ENCODE data around the gene ISX.

DNA sequence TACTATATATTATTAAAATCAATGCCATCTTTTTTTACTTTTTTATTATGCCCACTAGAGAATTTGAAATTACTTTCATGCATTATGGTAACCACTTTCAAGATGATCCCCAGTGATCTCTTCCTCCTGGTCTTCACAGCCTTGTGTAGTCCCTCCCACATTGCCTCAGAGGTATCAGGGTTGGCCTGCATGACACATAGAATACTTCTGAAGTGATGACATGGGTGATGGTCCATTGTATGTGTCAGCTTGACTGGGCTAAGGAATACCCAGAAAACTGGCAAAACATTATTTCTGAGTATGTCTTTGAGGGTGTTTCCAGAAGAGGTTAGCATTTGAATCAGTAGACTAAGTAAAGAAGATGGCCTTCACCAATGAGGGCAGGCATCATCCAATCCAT lies 14.2 kb upstream of the ISX start:
- no peak for TF ChIP-seq POLR2A (IDR thresholded peaks at IDR 0.05)
- TF ChIP-seq, protein P1, sequence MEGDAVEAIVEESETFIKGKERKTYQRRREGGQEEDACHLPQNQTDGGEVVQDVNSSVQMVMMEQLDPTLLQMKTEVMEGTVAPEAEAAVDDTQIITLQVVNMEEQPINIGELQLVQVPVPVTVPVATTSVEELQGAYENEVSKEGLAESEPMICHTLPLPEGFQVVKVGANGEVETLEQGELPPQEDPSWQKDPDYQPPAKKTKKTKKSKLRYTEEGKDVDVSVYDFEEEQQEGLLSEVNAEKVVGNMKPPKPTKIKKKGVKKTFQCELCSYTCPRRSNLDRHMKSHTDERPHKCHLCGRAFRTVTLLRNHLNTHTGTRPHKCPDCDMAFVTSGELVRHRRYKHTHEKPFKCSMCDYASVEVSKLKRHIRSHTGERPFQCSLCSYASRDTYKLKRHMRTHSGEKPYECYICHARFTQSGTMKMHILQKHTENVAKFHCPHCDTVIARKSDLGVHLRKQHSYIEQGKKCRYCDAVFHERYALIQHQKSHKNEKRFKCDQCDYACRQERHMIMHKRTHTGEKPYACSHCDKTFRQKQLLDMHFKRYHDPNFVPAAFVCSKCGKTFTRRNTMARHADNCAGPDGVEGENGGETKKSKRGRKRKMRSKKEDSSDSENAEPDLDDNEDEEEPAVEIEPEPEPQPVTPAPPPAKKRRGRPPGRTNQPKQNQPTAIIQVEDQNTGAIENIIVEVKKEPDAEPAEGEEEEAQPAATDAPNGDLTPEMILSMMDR (IDR thresholded peaks at IDR 0.05) = no peak
